Uterus (tissue), 2 donors: ENCODE results near the gene LLCFC1.

Experiments
- POLR2A ChIP-seq, 2 donors: fragments of 450-650 bp; IDR thresholded peaks; one replicate each; pipeline ENCODE4 v1.6.1; 2016; ENCODE audit warnings: antibody characterized with exemption in 2 of 2, mild to moderate bottlenecking in 1 of 2, moderate library complexity in 1 of 2
- TF ChIP-seq, protein P1 (sequence below), 4 experiments: fragments of 200-600 bp in 2 of 4; fragments of 450-650 bp in 2 of 4; sonication (generic) in 2 of 4; IDR thresholded peaks; one replicate each; pipeline ENCODE4 v1.5.1; 2016 to 2019; ENCODE audit warnings: antibody characterized with exemption in 4 of 4, mild to moderate bottlenecking in 2 of 4, moderate library complexity in 1 of 4

GRCh38 chr7:142894112-142894984 is 44.9 kb upstream of the LLCFC1 start:
- TF ChIP-seq POLR2A (IDR thresholded peaks at IDR 0.05), result no peak
- TF ChIP-seq, protein P1, sequence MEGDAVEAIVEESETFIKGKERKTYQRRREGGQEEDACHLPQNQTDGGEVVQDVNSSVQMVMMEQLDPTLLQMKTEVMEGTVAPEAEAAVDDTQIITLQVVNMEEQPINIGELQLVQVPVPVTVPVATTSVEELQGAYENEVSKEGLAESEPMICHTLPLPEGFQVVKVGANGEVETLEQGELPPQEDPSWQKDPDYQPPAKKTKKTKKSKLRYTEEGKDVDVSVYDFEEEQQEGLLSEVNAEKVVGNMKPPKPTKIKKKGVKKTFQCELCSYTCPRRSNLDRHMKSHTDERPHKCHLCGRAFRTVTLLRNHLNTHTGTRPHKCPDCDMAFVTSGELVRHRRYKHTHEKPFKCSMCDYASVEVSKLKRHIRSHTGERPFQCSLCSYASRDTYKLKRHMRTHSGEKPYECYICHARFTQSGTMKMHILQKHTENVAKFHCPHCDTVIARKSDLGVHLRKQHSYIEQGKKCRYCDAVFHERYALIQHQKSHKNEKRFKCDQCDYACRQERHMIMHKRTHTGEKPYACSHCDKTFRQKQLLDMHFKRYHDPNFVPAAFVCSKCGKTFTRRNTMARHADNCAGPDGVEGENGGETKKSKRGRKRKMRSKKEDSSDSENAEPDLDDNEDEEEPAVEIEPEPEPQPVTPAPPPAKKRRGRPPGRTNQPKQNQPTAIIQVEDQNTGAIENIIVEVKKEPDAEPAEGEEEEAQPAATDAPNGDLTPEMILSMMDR (IDR thresholded peaks at IDR 0.05), result no peak
